SU-DHL-6 (cell line): ENCODE data around the gene ALOX5AP.

Experiments
- H2AFZ ChIP-seq: fragments of 200-600 bp; sonication (generic); 2 replicates; pipeline ENCODE4 v1.6.1; 2014; ENCODE audit warnings: low read depth, mild to moderate bottlenecking, moderate library complexity, mixed read lengths, antibody characterized with exemption, low read length; ENCODE audit not compliant: severe bottlenecking
- H3F3A ChIP-seq: fragments of 200-600 bp; shearing (Covaris generic); 2 replicates; pipeline ENCODE4 v1.6.0; 2016; ENCODE audit warnings: antibody characterized with exemption, mild to moderate bottlenecking; ENCODE audit not compliant: insufficient read depth
- H3K27ac ChIP-seq: fragments of 200-600 bp; sonication (generic); 2 replicates; pipeline ENCODE4 v1.5.1; 2016; ENCODE audit warnings: low read depth, mild to moderate bottlenecking, low read length, moderate library complexity, mixed read lengths
- H3K27me3 ChIP-seq: fragments of 200-600 bp; sonication (generic), shearing (Covaris generic); 2 replicates; pipeline ENCODE4 v1.6.0; 2014; ENCODE audit warnings: mild to moderate bottlenecking, low read length
- H3K36me3 ChIP-seq: fragments of 200-600 bp; sonication (generic); 2 replicates; pipeline ENCODE4 v1.6.1; 2014; ENCODE audit warnings: mild to moderate bottlenecking, low read length, mixed read lengths
- H3K4me2 ChIP-seq: fragments of 300-600, 200-600 bp; shearing (Covaris generic), sonication (generic); 2 replicates; pipeline ENCODE4 v1.6.0; 2014; ENCODE audit warnings: low read length, low read depth, mild to moderate bottlenecking; ENCODE audit not compliant: poor library complexity, severe bottlenecking
- H3K4me3 ChIP-seq: fragments of 200-600 bp; sonication (generic); 2 replicates; pipeline ENCODE4 v1.5.1; 2014; ENCODE audit warnings: antibody characterized with exemption, low read length, mild to moderate bottlenecking, mixed read lengths; ENCODE audit not compliant: insufficient read depth, poor library complexity, severe bottlenecking
- H3K79me2 ChIP-seq: fragments of 200-600 bp; sonication (generic); 2 replicates; pipeline ENCODE4 v1.6.1; 2014; ENCODE audit warnings: mild to moderate bottlenecking, low read length, moderate library complexity; ENCODE audit not compliant: insufficient read depth
- H3K9ac ChIP-seq: fragments of 200-600 bp; sonication (generic); 2 replicates; pipeline ENCODE4 v1.7.0; 2014; ENCODE audit warnings: mild to moderate bottlenecking, low read length
- H3K9me2 ChIP-seq: fragments of 200-600 bp; sonication (generic); replicated peaks from 2 replicates; pipeline ENCODE4 v1.6.1; 2014; ENCODE audit warnings: low read length; ENCODE audit not compliant: insufficient read depth
- H3K9me3 ChIP-seq: fragments of 200-600 bp; sonication (generic); 2 replicates; pipeline ENCODE4 v1.6.1; 2014; ENCODE audit warnings: low read length, mixed read lengths; ENCODE audit not compliant: insufficient read depth
- H4K20me1 ChIP-seq: fragments of 200-600 bp; sonication (generic); 2 replicates; pipeline ENCODE4 v1.6.1; 2014; ENCODE audit warnings: low read depth, mild to moderate bottlenecking, antibody characterized with exemption, low read length, moderate library complexity, mixed read lengths
- EZH2phosphoT487 ChIP-seq: fragments of 200-600 bp; sonication (generic), shearing (Covaris generic); conservative IDR thresholded peaks from 2 replicates; pipeline ENCODE4 v1.6.1; 2018; ENCODE audit warnings: mild to moderate bottlenecking, antibody characterized with exemption, low read length, moderate library complexity, mixed read lengths
- TF ChIP-seq, protein P1 (sequence below): fragments of 200-600 bp; sonication (generic); IDR thresholded peaks from one replicate; pipeline ENCODE4 v1.5.1; 2017; ENCODE audit warnings: antibody characterized with exemption, mild to moderate bottlenecking, low read length, moderate library complexity; ENCODE audit not compliant: insufficient read depth, poor library complexity, severe bottlenecking

Gene ALOX5AP

DNA sequence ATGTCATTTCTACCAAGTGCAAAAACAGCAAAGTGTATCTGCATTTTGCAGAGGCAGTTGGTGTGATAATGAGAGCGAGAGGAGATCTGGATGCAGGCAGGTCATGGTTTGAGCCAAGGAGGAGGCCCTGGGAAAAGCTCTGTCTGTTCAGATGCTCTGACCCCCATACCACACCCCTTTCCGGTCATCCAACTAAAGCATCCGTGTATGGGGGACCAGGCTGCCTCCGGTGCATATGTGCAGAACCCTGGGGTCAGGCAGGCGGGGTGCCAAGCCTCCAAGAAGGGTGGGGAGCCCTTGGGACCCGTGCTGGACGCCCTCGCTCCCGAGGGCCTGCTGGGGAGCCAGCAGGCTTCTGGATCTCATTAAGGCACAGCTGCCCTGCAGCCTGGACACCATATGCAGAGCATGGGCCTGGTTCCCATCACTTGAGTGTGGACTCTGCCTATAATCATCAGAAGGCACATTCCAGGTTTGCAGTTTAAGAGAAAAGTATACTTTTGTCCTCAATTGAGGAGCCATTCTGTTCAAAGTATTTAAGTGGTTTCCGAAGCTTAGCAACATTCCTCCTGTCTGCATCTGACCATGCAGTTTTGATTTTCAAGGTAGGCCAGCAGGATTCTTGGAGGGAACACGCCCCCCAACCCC lies 56.1 kb downstream of the ALOX5AP start:
- Histone ChIP-seq H3K27me3 (no peaks in the 10 kb centered on the region), H2AFZ (no peak overlapping the region), H3K27ac (no peak overlapping the region)

DNA sequence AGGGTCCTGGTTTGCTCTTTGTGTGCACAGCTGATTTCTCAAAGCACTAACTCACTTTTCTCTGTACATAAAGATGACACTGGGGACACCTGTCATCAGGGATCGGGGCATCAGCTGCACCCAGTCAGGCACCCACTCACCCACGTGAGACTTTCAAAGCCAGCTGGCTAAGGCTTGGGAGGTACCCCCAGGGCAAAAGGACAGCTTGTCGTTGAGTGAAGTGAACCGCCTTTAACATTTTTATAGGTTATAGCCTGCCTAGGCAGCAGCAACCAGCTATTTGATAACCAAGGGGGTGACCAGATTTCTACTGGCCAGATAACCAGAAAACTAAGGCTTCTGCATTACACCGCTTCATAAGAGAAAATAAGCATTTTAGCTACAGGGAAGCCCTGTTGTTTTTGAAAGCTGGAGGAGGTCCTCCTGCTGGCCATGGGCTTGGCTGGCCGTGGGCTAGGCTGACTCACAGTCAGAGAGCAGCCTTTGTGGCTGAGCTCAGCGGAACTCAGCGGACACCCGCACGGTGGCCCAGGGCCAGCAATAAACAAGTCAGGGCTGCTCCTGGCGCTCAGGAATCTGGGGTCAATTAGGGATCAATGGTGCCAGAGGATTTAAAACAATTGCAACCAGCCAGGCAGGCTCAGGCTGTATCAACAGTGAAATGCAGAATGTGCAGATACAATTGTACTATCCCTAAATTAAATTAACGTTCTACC lies 57.1 kb downstream of the ALOX5AP start:
- no peak overlapping the region for H3K4me3 ChIP-seq
- H2AFZ ChIP-seq, result no peak overlapping the region
- no peaks in the 10 kb centered on the region for H3K27me3 ChIP-seq
- TF ChIP-seq, protein P1, sequence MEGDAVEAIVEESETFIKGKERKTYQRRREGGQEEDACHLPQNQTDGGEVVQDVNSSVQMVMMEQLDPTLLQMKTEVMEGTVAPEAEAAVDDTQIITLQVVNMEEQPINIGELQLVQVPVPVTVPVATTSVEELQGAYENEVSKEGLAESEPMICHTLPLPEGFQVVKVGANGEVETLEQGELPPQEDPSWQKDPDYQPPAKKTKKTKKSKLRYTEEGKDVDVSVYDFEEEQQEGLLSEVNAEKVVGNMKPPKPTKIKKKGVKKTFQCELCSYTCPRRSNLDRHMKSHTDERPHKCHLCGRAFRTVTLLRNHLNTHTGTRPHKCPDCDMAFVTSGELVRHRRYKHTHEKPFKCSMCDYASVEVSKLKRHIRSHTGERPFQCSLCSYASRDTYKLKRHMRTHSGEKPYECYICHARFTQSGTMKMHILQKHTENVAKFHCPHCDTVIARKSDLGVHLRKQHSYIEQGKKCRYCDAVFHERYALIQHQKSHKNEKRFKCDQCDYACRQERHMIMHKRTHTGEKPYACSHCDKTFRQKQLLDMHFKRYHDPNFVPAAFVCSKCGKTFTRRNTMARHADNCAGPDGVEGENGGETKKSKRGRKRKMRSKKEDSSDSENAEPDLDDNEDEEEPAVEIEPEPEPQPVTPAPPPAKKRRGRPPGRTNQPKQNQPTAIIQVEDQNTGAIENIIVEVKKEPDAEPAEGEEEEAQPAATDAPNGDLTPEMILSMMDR, result no peak
- TF ChIP-seq EZH2phosphoT487, result no peak
- no peaks in the 10 kb centered on the region for H3K36me3 ChIP-seq
- no peaks in the 10 kb centered on the region for H3K79me2 ChIP-seq
- H3K9me3 ChIP-seq, result no peaks in the 10 kb centered on the region
- H3F3A ChIP-seq, result no peaks in the 10 kb centered on the region
- H4K20me1 ChIP-seq, result no peaks in the 10 kb centered on the region
- no peak overlapping the region for H3K27ac ChIP-seq
- H3K9ac ChIP-seq, result no peak overlapping the region
- H3K4me2 ChIP-seq, result no peak overlapping the region
- H3K9me2 ChIP-seq, result no peaks in the 10 kb centered on the region

More for the DNA sequence above, 56.1 kb downstream of the ALOX5AP start:
- Histone ChIP-seq H3K9me3 (no peaks in the 10 kb centered on the region), H3K4me2 (no peak overlapping the region), H3K9me2 (no peaks in the 10 kb centered on the region), H3K4me3 (no peak overlapping the region), H3K36me3 (no peaks in the 10 kb centered on the region), H3K79me2 (no peaks in the 10 kb centered on the region), H4K20me1 (no peaks in the 10 kb centered on the region), H3K9ac (no peak overlapping the region), H3F3A (no peaks in the 10 kb centered on the region)
- TF ChIP-seq, protein P1, result no peak
- TF ChIP-seq EZH2phosphoT487, result no peak

DNA sequence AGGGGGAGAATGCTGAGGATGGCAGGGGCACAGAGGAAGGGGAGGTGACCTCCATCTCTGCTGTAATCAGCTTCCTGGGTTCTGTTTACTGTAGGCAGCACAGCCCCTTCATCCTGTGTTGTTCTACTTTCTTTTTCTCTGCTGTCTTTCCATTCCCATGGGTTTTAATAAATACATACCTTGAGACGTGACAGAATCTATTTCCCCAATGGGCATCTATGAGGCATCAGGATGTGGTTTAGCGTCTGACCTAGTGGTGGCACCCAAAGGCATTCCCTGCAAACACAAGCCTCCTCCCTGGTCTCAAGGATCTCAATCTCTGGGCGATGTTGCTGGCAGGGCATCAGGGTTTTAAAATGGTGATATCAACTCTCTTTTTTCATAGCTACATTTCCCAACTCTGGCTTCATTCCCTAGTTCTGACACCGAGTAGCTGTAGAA lies 60.8 kb downstream of the ALOX5AP start:
- H2AFZ ChIP-seq, result no peak overlapping the region
- H3K9me3 ChIP-seq, result no peaks in the 10 kb centered on the region
- H3K4me3 ChIP-seq, result no peak overlapping the region
- no peaks in the 10 kb centered on the region for H4K20me1 ChIP-seq
- no peak overlapping the region for H3K9ac ChIP-seq
- no peaks in the 10 kb centered on the region for H3F3A ChIP-seq
- TF ChIP-seq EZH2phosphoT487, result no peak
- TF ChIP-seq, protein P1, result no peak
- no peaks in the 10 kb centered on the region for H3K36me3 ChIP-seq
- no peaks in the 10 kb centered on the region for H3K27me3 ChIP-seq
- H3K79me2 ChIP-seq, result no peaks in the 10 kb centered on the region
- no peaks in the 10 kb centered on the region for H3K9me2 ChIP-seq
- H3K4me2 ChIP-seq, result no peak overlapping the region
- H3K27ac ChIP-seq, result no peak overlapping the region
